ENCODE results near the gene SCNM1. TPM values are rescaled to one million over a fixed set of nuclear protein-coding genes. Genes with fewer than 3 reads are reported as not detected.
"Not testable (repeated sequence)": the region's sequence is repeated elsewhere in the genome, so short reads cannot be mapped to it uniquely, and the experiment has no call there.

The SCNM1 gene
- total RNA-seq, 1 donor: 23.7 TPM

- peak; percentile 88 for DNase-seq (ENCODE audit: low read depth)
- TF ChIP-seq CTCF (IDR thresholded peaks at IDR 0.05; ENCODE audit: insufficient read depth, low read depth, low read length): no peak
- peak overlapping the region; percentile 100 for H3K4me3 ChIP-seq (ENCODE audit: low read depth, low read length)
These were observed 34.1 kb downstream of the SCNM1 start for GRCh38 chr1:151199873-151200581.

GRCh38 chr1:151205381-151205965 lies 39.5 kb downstream of the SCNM1 start:
- DNase-seq (ENCODE audit: low read depth); H3K4me3 ChIP-seq (ENCODE audit: low read depth, low read length): not testable (repeated sequence)

GRCh38 chr1:151210830-151211229 lies 44.9 kb downstream of the SCNM1 start:
- no peak overlapping the region for H3K4me3 ChIP-seq (ENCODE audit: low read depth, low read length)
- no peak for TF ChIP-seq CTCF (IDR thresholded peaks at IDR 0.05; ENCODE audit: insufficient read depth, low read depth, low read length)
- peak; percentile 43 for DNase-seq (ENCODE audit: low read depth)

- DNase-seq (ENCODE audit: low read depth): peak; percentile 73
- H3K4me3 ChIP-seq (ENCODE audit: low read depth, low read length): no peak overlapping the region
- TF ChIP-seq CTCF (IDR thresholded peaks at IDR 0.05; ENCODE audit: insufficient read depth, low read depth, low read length): no peak
These were observed 46.2 kb downstream of the SCNM1 start for GRCh38 chr1:151211972-151212705.

GRCh38 chr1:151213560-151213959 lies 47.6 kb downstream of the SCNM1 start:
- no peak for DNase-seq (ENCODE audit: low read depth)
- no peak for TF ChIP-seq CTCF (IDR thresholded peaks at IDR 0.05; ENCODE audit: insufficient read depth, low read depth, low read length)

More at GRCh38 chr1:151213560-151213959, 47.6 kb downstream of the SCNM1 start:
- no peak overlapping the region for H3K4me3 ChIP-seq (ENCODE audit: low read depth, low read length)

Other genes starting within 250 kb of the SCNM1 start
- 26.1 and 34.1 TPM in 2 replicates for gene SETDB1, start 239.8 kb upstream of the SCNM1 start, total RNA-seq
- 89.9 and 142 TPM in 2 replicates for gene CERS2, start 191.3 kb upstream of the SCNM1 start, total RNA-seq
- 0.32 and 0.86 TPM in 2 replicates for gene ANXA9, start 183.9 kb upstream of the SCNM1 start, total RNA-seq
- gene MINDY1, start 159.2 kb upstream of the SCNM1 start, total RNA-seq: 10.8 and 11.0 TPM in 2 replicates
- gene PRUNE1, start 157.7 kb upstream of the SCNM1 start, total RNA-seq: 9.7 and 12.1 TPM in 2 replicates
- under 0.01 TPM in 2 replicates for gene BNIPL, start 129.6 kb upstream of the SCNM1 start, total RNA-seq
- gene C1orf56, start 118.4 kb upstream of the SCNM1 start, total RNA-seq: 2.6 and 3.0 TPM in 2 replicates
- 47.0 and 68.2 TPM in 2 replicates for gene CDC42SE1, start 106.5 kb upstream of the SCNM1 start, total RNA-seq
- 8.1 and 9.1 TPM in 2 replicates for gene MLLT11, start 105.7 kb upstream of the SCNM1 start, total RNA-seq
- gene GABPB2, start 95.4 kb upstream of the SCNM1 start, total RNA-seq: 7.1 and 9.5 TPM in 2 replicates
- 0.86 and 1.3 TPM in 2 replicates for gene SEMA6C, start 19.5 kb upstream of the SCNM1 start, total RNA-seq
- gene TNFAIP8L2, start 9.5 kb upstream of the SCNM1 start, total RNA-seq: not detected in 2 replicates
- 10.0 and 11.7 TPM in 2 replicates for gene LYSMD1, start 242 bp upstream of the SCNM1 start, total RNA-seq
- not detected in 2 replicates for gene TMOD4, start 9.8 kb downstream of the SCNM1 start, total RNA-seq
- 40.3 and 44.0 TPM in 2 replicates for gene VPS72, start 24.1 kb downstream of the SCNM1 start, total RNA-seq
- gene PIP5K1A, start 32.4 kb downstream of the SCNM1 start, total RNA-seq: 78.3 and 131 TPM in 2 replicates
- gene PSMD4, start 88.6 kb downstream of the SCNM1 start, total RNA-seq: 135 and 139 TPM in 2 replicates
- gene ZNF687, start 116.2 kb downstream of the SCNM1 start, total RNA-seq: 12.6 and 16.4 TPM in 2 replicates
- 61.2 and 85.5 TPM in 2 replicates for gene PI4KB, start 161.3 kb downstream of the SCNM1 start, total RNA-seq
- 34.8 and 58.7 TPM in 2 replicates for gene RFX5, start 181.1 kb downstream of the SCNM1 start, total RNA-seq
- gene SELENBP1, start 206.6 kb downstream of the SCNM1 start, total RNA-seq: 23.3 and 27.7 TPM in 2 replicates
- 427 and 490 TPM in 2 replicates for gene PSMB4, start 233.4 kb downstream of the SCNM1 start, total RNA-seq